LNCaP clone FGC (cell line): Measurements from ENCODE around the gene ARID1B.
A peak's percentile ranks its signal among the peaks of the same experiment; 100 is the strongest.

Experiments
- DNase-seq: peaks from one replicate; pipeline ENCODE4 v3.0.0-alpha.2; 2011; ENCODE audit warnings: low read depth
- H3K4me3 ChIP-seq: 2 replicates; pipeline ENCODE4 v1.5.1; 2011; ENCODE audit warnings: mild to moderate bottlenecking, low read depth, low read length, control low read depth
- TF ChIP-seq, protein P1 (sequence below): IDR thresholded peaks from 2 replicates; pipeline ENCODE4 v1.5.1; 2012; ENCODE audit warnings: mild to moderate bottlenecking; ENCODE audit not compliant: control insufficient read depth, insufficient read depth; ENCODE audit errors: extremely low read depth

ARID1B gene

DNA sequence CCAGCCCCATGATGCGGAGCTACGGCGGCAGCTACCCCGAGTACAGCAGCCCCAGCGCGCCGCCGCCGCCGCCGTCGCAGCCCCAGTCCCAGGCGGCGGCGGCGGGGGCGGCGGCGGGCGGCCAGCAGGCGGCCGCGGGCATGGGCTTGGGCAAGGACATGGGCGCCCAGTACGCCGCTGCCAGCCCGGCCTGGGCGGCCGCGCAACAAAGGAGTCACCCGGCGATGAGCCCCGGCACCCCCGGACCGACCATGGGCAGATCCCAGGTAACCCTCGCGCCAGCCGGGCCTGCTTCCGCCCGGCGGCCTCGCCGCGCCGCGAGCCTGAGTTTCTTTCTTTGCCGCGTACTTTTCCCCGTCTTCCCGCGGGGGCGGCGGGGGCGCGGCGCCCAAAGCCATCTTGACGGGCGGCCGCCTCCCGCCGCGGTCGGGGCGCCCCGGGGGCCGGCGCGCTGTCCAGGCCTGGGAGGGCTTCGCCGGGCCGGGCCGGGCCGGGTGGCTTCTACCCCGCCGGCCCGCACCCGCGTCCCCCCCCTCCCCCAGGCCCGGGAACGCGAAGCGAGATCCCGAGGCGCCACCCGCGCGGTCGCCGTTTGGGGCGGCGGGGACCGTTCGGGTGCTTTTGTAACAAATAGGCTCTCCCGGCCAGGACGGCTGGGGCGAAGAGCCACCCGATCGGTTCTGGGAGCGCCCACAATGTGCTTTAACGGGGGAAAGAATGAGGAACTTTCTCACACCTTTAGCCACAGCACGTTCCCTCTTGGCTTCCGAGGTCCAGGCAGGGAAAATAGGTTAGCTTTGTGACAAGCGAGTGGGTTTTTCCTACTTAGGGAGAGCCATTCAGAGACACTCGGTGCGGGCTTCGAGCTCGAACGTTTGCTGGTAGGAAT is 2.3 kb downstream of the ARID1B start:
- no peak for DNase-seq
- TF ChIP-seq, protein P1, sequence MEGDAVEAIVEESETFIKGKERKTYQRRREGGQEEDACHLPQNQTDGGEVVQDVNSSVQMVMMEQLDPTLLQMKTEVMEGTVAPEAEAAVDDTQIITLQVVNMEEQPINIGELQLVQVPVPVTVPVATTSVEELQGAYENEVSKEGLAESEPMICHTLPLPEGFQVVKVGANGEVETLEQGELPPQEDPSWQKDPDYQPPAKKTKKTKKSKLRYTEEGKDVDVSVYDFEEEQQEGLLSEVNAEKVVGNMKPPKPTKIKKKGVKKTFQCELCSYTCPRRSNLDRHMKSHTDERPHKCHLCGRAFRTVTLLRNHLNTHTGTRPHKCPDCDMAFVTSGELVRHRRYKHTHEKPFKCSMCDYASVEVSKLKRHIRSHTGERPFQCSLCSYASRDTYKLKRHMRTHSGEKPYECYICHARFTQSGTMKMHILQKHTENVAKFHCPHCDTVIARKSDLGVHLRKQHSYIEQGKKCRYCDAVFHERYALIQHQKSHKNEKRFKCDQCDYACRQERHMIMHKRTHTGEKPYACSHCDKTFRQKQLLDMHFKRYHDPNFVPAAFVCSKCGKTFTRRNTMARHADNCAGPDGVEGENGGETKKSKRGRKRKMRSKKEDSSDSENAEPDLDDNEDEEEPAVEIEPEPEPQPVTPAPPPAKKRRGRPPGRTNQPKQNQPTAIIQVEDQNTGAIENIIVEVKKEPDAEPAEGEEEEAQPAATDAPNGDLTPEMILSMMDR = no peak

DNA sequence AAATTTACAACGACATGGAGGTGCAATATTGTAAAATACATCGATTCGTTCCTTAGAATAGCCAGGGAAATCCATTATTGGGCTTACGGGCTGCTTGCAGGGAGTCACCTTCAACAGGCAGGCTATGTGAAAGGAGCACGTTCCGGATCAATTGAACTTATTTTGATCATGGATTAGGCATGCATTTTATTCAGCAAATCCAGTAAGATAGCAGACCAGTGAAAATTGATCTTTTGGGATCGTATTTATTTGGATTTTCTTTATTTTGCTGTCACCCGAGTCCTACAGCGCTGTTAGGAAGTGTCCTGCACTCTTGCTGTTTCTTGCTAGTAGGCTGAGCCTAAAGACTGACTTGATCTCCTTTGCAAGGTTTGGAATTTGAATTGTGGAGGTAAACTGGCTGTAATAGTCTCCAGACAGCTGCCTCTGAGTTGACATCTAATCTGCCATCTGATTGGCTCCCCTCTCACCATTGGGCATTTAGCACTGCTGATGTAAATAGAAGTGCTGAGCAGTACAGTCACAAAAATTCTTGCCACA is 3.0 kb downstream of the ARID1B start:
- peak overlapping the region; percentile 59 for H3K4me3 ChIP-seq
- TF ChIP-seq, protein P1 = no peak
- DNase-seq = peak; percentile 85

More for the DNA sequence above, 2.3 kb downstream of the ARID1B start:
- peak overlapping the region; percentile 59 for H3K4me3 ChIP-seq

DNA sequence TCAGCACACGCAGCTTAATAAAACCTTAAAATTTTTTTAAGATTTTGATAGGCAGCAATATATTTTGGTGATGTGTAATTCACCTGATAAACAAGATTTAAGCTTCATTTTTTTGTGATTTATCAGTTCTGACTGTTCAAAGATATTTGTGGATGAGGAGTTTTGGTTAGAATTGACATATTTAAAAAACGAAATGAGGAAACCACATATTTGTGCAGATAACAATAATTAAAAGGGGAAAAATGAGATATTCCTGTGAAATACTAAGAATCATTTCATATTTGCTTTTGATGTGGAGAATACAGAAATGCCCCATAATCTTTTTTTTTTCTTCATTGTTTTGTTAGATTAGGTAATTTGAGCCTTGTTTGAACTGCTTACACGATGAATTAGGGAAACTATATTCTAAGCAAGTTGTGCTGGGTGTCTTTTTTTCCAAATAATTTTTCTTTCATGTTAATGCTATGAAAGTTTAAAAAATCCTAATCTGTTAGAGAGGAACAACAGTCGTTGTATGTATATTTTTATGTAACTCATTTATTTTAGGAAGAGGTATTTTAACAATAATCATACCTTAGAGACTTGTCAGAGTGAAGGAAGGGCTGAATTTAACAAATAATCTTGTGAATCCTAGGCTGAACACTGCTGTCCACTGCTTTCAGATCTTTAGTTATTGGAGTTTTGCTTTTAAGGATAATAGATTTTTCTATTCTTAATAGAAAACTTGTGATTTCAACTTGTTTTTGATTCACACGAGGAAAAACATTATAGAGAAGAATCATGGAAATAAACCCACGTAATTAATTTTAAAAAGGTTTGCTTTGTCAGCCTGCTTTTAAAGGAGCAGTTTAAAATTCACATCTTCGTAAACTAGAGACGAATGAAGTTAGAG is 4.0 kb downstream of the ARID1B start:
- no peak overlapping the region for H3K4me3 ChIP-seq
- TF ChIP-seq, protein P1 = no peak
- no peak for DNase-seq

DNA sequence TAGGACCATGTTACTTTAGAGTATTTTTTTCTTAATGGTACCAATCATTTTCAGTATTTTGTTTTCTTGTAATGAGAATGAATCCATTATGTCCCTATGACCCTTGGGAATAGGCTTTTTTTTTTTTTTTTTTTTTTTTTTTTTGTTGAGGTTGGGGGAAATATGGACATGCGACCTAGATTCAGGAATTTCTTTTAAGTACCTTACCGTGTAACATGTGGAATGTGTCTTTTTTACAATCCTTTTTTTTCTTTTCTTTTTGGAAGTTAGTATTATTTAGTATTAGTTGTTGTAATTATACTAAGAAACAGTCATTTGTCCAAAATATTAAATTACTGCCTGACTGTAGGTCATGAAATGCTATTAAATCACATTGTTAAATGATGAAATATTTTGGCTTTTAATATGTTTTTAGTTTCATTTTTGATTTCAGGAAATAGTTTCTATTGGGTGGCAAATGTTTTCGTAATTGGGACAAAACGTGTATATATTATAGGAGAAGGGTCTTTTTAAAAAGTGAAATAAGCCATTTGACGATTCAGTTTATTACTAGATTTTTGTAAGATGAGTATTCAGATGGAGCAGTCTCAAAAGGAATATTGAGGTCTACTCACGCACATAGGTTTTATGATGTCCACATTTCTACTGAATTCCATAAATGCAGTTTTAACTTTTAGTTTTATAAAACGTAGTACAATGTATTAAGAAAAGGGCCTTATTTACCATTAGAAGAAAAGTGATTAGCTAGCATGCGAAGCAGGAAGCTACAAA is 4.9 kb downstream of the ARID1B start:
- no peak for DNase-seq
- H3K4me3 ChIP-seq = no peak overlapping the region
- TF ChIP-seq, protein P1 = no peak

DNA sequence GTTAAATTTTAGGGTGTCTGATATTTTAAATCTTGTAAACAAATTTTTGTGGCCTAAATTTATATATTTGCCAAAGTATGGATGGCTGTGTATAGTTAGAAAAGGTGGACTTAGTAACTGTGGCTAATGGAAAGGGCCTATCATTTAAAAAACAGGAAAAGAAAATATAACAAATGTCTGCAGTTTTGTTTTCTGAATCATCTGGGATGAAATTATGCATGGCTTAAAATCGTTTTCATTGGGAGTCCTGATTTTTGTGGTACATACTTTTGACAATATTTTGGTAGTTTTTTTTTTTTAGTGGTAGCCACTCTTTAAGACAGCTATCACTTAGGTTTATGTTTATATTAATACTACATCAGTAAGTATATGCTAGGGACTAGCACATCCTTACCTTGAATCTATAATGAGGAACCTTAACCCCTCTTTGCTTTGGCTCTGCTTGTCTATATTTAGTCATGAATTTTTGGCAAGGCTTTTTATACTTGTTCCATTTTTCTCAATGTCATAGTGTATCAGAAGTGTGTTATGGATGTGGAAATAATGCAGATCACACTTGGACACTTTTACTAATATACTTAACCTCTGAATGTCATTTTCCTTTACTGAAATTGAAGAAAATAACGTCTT is 5.6 kb downstream of the ARID1B start:
- TF ChIP-seq, protein P1 = no peak
- DNase-seq = no peak
- no peak overlapping the region for H3K4me3 ChIP-seq

DNA sequence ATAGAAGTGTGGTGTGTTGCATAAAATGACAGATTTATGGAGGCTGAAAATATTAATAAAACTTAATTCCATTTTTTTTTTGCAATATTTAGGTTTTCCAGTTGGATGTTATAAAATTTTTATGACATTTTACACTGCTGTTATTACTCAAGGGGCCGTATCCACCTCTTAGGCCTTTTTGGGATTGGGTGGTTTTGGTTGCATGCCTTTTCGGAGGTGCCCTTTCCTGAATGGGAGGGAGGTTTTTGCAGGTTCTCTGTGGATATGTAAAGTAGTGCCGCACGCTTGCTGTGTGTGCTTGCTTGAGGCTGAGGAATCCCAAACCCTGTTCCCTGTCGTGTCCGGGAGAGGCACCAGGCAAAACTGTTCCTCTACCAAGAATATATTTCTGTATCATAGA is 6.8 kb downstream of the ARID1B start:
- DNase-seq = no peak
- H3K4me3 ChIP-seq = no peak overlapping the region
- TF ChIP-seq, protein P1 = no peak
